B cell (primary cell): ENCODE measurements around the gene SMARCD2. TPM values are rescaled to one million over a fixed set of nuclear protein-coding genes. Genes with fewer than 3 reads are reported as not detected.
"Not testable (repeated sequence)": the region's sequence is repeated elsewhere in the genome, so short reads cannot be mapped to it uniquely, and the experiment has no call there.

ENCODE experiments used
- ATAC-seq: fragments of 200-7000 bp; cut with Tn5 transposase; one replicate; pipeline ENCODE4 v1.10.0; 2021; ENCODE audit warnings: low read depth, mild to moderate bottlenecking, moderate number of reproducible peaks, moderate library complexity
- CTCF ChIA-PET: fragments of 350-600 bp; sonication (Branson Sonifier 250); formaldehyde crosslinking; loops from one replicate; lab custom pipeline; 2021; ENCODE audit warnings: antibody characterized with exemption, inconsistent platforms; lab: Charles Lee
- POLR2A ChIA-PET: fragments of 350-600 bp; sonication (Branson Sonifier 250); formaldehyde crosslinking; loops from one replicate; lab custom pipeline; 2021; ENCODE audit warnings: antibody characterized with exemption; lab: Charles Lee
- DNase-seq: peaks from one replicate; pipeline ENCODE4 v3.0.0; 2013
- H2AFZ ChIP-seq: 2 replicates; pipeline ENCODE4 v1.6.1; 2012; ENCODE audit warnings: mild to moderate bottlenecking, low read depth, low read length; ENCODE audit not compliant: insufficient read depth, poor library complexity, severe bottlenecking
- H3K27ac ChIP-seq, 2 donors: 1 replicate in 1 of 2; 2 replicates in 1 of 2; pipeline ENCODE4 v1.5.1; 2012 to 2013; ENCODE audit warnings: low read length in 2 of 2, mild to moderate bottlenecking in 2 of 2, moderate library complexity in 1 of 2
- H3K27me3 ChIP-seq, 4 experiments: fragments of 200-600 bp in 1 of 4; sonication (generic) in 1 of 4; replicated peaks in 1 of 4; 1 replicate in 2 of 4; 2 replicates in 2 of 4; pipeline versions ENCODE4 v1.6.1 to v1.7.0; 2013 to 2016; ENCODE audit warnings: low read length in 3 of 4, mild to moderate bottlenecking in 2 of 4, mixed read lengths in 1 of 4, moderate library complexity in 1 of 4; ENCODE audit not compliant: insufficient read depth in 4 of 4, control insufficient read depth in 3 of 4; ENCODE audit errors: control extremely low read depth in 1 of 4
- H3K36me3 ChIP-seq, 2 experiments: replicated peaks in 1 of 2; 1 replicate in 1 of 2; 2 replicates in 1 of 2; pipeline versions ENCODE4 v1.6.1 to v1.7.1; 2013; ENCODE audit warnings: low read length in 1 of 2; ENCODE audit not compliant: insufficient read depth in 2 of 2, control insufficient read depth in 1 of 2; ENCODE audit errors: control extremely low read depth in 1 of 2, extremely low read depth in 1 of 2
- H3K4me1 ChIP-seq, 2 donors: fragments of 200-600 bp in 1 of 2; sonication (generic) in 1 of 2; 1 replicate in 1 of 2; 2 replicates in 1 of 2; pipeline versions ENCODE4 v1.5.1 to v1.6.1; 2013 to 2017; ENCODE audit warnings: low read length in 2 of 2; ENCODE audit not compliant: control insufficient read depth in 2 of 2, insufficient read depth in 2 of 2
- H3K4me2 ChIP-seq: replicated peaks from 2 replicates; pipeline ENCODE3; 2012; ENCODE audit warnings: mild to moderate bottlenecking, low read depth, low read length; ENCODE audit not compliant: poor library complexity, severe bottlenecking
- H3K4me3 ChIP-seq, 5 experiments: fragments of 200-600 bp in 1 of 5; sonication (generic) in 1 of 5; 1 replicate in 3 of 5; 2 replicates in 2 of 5; pipeline versions ENCODE4 v1.5.1 to v1.7.0; 2011 to 2016; ENCODE audit warnings: low read length in 4 of 5, mild to moderate bottlenecking in 4 of 5, low read depth in 2 of 5, control low read depth in 1 of 5, moderate library complexity in 1 of 5; ENCODE audit not compliant: insufficient read depth in 1 of 5; ENCODE audit errors: control extremely low read depth in 1 of 5, extremely low read depth in 1 of 5
- H3K79me2 ChIP-seq: fragments of 200-600 bp; sonication (generic); one replicate; pipeline ENCODE4 v1.6.0; 2016; ENCODE audit warnings: low read length; ENCODE audit not compliant: control insufficient read depth, insufficient read depth
- H3K9ac ChIP-seq: fragments of 200-600 bp; sonication (generic); 2 replicates; pipeline ENCODE4 v1.6.1; 2017; ENCODE audit warnings: mild to moderate bottlenecking, low read length, moderate library complexity
- H3K9me3 ChIP-seq, 3 donors: one replicate each; pipeline versions ENCODE4 v1.6.1 to v1.7.1; 2013; ENCODE audit warnings: low read length in 2 of 3; ENCODE audit not compliant: control insufficient read depth in 2 of 3, insufficient read depth in 1 of 3; ENCODE audit errors: control extremely low read depth in 1 of 3
- H4K20me1 ChIP-seq: 2 replicates; pipeline ENCODE4 v1.6.0; 2012; ENCODE audit warnings: mild to moderate bottlenecking, low read length; ENCODE audit not compliant: insufficient read depth, control insufficient read depth, poor library complexity, severe bottlenecking
- H3K27ac Mint-ChIP-seq: one replicate; pipeline ENCODE4 v1.8.0; 2021; ENCODE audit warnings: mixed read lengths
- H3K27me3 Mint-ChIP-seq: one replicate; pipeline ENCODE4 v1.8.0; 2021; ENCODE audit warnings: mixed read lengths
- H3K4me1 Mint-ChIP-seq: one replicate; pipeline ENCODE4 v1.8.0; 2021; ENCODE audit warnings: mixed read lengths
- H3K4me3 Mint-ChIP-seq: one replicate; pipeline ENCODE4 v1.8.0; 2021; ENCODE audit warnings: mixed read lengths
- H3K9me3 Mint-ChIP-seq: one replicate; pipeline ENCODE4 v1.8.0; 2022; ENCODE audit warnings: mixed read lengths; ENCODE audit not compliant: insufficient read depth
- EZH2 ChIP-seq: IDR thresholded peaks from 2 replicates; pipeline ENCODE4 v1.6.1; 2012; ENCODE audit warnings: borderline replicate concordance, low read depth, mild to moderate bottlenecking, moderate library complexity, low read length; ENCODE audit not compliant: insufficient read depth, poor library complexity, severe bottlenecking
- WGBS: methylation state at CpG from one replicate; pipeline ENCODE4 v1.1.5; 2013; ENCODE audit warnings: missing lambda C conversion rate; ENCODE audit not compliant: insufficient coverage; 5-methylcytosine and 5-hydroxymethylcytosine counted together
- intact Hi-C: fragments of 100-400 bp; cut with micrococcal nuclease; formaldehyde crosslinking; loops from one replicate; pipeline ENCODE4 v1.10.0; 2022
- polyA plus RNA-seq: library from polyadenylated mRNA; depleted of rRNA; stranded (reverse); fragments of >200 nt; gene quantifications from 2 replicates; pipeline ENCODE4 v1.2.3, GENCODE V29; 2012
- total RNA-seq, 2 donors: library from RNA; stranded (reverse); fragments of 120-200 nt in 1 of 2; gene quantifications; 1 replicate in 1 of 2; 2 replicates in 1 of 2; pipeline versions ENCODE4 v1.2.3 to v1.2.4, GENCODE V29; 2013 to 2022
- TF ChIP-seq, protein P1 (sequence below): fragments of 200-600 bp; IDR thresholded peaks from one replicate; pipeline ENCODE4 v1.8.0; 2022; ENCODE audit warnings: antibody characterized with exemption, mild to moderate bottlenecking

The SMARCD2 gene
- total and polyA plus RNA-seq, 2 donors (not counting 1 experiment from before 2014, with no cell fraction given): 60.6 to 124 TPM

DNA sequence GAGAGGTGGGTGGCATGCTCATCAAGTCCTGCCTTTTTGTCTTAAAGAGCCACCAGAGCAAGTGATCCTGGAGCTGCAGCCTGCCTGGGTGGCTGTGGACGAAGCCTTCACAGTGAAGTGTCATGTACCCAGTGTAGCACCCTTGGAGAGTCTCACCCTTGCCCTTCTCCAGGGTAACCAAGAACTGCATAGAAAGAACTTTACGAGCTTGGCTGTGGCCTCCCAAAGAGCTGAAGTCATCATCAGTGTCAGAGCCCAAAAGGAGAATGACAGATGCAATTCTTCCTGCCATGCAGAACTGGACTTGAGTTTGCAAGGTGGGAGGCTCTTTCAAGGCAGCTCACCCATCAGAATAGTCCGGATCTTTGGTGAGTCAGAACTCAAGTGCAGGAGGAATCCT, 16.8 kb upstream of the SMARCD2 start:
- ChIA-PET CTCF (interaction anchor here (1.5 to 2.0 kb wide), 4 partner anchors 10 to 169 kb away, joined by 4 to 10 read pairs (median 4); no protein-coding TSS in a partner anchor), POLR2A (no interaction called here)
- no peak overlapping the region for H3K4me3 Mint-ChIP-seq
- Histone ChIP-seq H3K4me1 (no peaks in the 10 kb centered on the region), H3K27me3 (peaks cover 0 to 5% (median 2%) of the 10 kb centered on the region in 4 experiments), H3K79me2 (no peaks in the 10 kb centered on the region), H3K9me3 (no peaks in the 10 kb centered on the region), H2AFZ (no peak overlapping the region), H3K9ac (no peak overlapping the region), H3K27ac (no peak overlapping the region), H4K20me1 (no peaks in the 10 kb centered on the region), H3K36me3 (no peaks in the 10 kb centered on the region), H3K4me2 (no peak overlapping the region), H3K4me3 (no peak overlapping the region)
- ATAC-seq (no peak), DNase-seq (no peak)
- no peak for TF ChIP-seq EZH2
- TF ChIP-seq, protein P1, sequence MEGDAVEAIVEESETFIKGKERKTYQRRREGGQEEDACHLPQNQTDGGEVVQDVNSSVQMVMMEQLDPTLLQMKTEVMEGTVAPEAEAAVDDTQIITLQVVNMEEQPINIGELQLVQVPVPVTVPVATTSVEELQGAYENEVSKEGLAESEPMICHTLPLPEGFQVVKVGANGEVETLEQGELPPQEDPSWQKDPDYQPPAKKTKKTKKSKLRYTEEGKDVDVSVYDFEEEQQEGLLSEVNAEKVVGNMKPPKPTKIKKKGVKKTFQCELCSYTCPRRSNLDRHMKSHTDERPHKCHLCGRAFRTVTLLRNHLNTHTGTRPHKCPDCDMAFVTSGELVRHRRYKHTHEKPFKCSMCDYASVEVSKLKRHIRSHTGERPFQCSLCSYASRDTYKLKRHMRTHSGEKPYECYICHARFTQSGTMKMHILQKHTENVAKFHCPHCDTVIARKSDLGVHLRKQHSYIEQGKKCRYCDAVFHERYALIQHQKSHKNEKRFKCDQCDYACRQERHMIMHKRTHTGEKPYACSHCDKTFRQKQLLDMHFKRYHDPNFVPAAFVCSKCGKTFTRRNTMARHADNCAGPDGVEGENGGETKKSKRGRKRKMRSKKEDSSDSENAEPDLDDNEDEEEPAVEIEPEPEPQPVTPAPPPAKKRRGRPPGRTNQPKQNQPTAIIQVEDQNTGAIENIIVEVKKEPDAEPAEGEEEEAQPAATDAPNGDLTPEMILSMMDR: no peak
- no peaks in the 10 kb centered on the region for H3K4me1 Mint-ChIP-seq
- 84% methylated on average over 3 of the region's 3 CpGs for WGBS
- H3K27ac Mint-ChIP-seq: no peak overlapping the region
- H3K9me3 Mint-ChIP-seq: no peaks in the 10 kb centered on the region
- H3K27me3 Mint-ChIP-seq: peaks cover 11% of the 10 kb centered on the region
- intact Hi-C loops: no loop called here

DNA sequence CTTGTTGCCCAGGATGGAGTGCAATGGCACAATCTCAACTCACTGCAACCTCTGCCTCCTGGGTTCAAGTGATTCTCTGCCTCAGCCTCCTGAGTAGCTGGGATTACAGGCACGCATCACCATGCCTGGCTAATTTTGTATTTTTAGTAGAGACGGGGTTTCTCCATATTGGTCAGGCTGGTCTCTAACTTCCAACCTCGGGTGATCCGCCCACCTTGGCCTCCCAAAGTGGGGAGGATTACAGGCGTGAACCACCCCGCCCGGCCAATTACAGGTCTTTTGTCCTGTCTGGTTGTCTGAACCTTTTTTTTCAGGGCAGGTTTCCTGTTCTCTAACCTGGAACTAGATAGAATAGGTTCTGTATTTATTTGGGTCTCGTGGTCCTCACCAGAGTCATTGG, 13.9 kb upstream of the SMARCD2 start:
- H3K4me3 ChIP-seq, H3K4me1 ChIP-seq, H3K4me2 ChIP-seq, H3K9ac ChIP-seq, H3K36me3 ChIP-seq, H3K79me2 ChIP-seq, intact Hi-C loops, H3K27me3 ChIP-seq, H3K27ac Mint-ChIP-seq, POLR2A ChIA-PET, H3K27me3 Mint-ChIP-seq, H3K9me3 ChIP-seq, H3K4me3 Mint-ChIP-seq, ATAC-seq, H3K9me3 Mint-ChIP-seq, H4K20me1 ChIP-seq, H2AFZ ChIP-seq, DNase-seq, H3K27ac ChIP-seq, H3K4me1 Mint-ChIP-seq: not testable (repeated sequence)
- WGBS: 92% methylated on average over 7 of the region's 8 CpGs
- CTCF ChIA-PET: interaction anchor here (0.7 to 1.2 kb wide), 4 partner anchors 9 to 465 kb away, joined by 3 read pairs; no protein-coding TSS in a partner anchor
